Stimulated activated CD4-positive, alpha-beta T cell treated with anti-CD3 and anti-CD28 coated beads, Interleukin-4, amount 100 ng/mL, for 1 hour (primary cell): ENCODE results near the gene ZNF365.
A peak's percentile ranks its signal among the peaks of the same experiment; 100 is the strongest.
"Not testable (repeated sequence)": the region's sequence is repeated elsewhere in the genome, so short reads cannot be mapped to it uniquely, and the experiment has no call there.

ENCODE experiments used
- DNase-seq: peaks from one replicate; pipeline ENCODE4 v3.0.0-alpha.2; 2020

ZNF365 gene

GRCh38 chr10:62373995-62374861, at the start of gene ZNF365:
TSS of gene ZNF365 (plus strand) at chr10:62374369. CDS start at chr10:62376194, 1,825 bp downstream.
- DNase-seq = peak; percentile 50

GRCh38 chr10:62326176-62326575, 48.0 kb upstream of the ZNF365 start:
- DNase-seq = no peak

- DNase-seq = no peak
These were observed 46.3 kb upstream of the ZNF365 start for GRCh38 chr10:62327885-62328284.

- no peak for DNase-seq
These were observed 44.0 kb upstream of the ZNF365 start for GRCh38 chr10:62330213-62330612.

GRCh38 chr10:62332406-62332805, 41.8 kb upstream of the ZNF365 start:
- DNase-seq = no peak

- DNase-seq = no peak
These were observed 40.9 kb upstream of the ZNF365 start for GRCh38 chr10:62333135-62333889.

GRCh38 chr10:62333988-62334682, 40.0 kb upstream of the ZNF365 start:
- DNase-seq = no peak

GRCh38 chr10:62335326-62335725, 38.8 kb upstream of the ZNF365 start:
- DNase-seq = no peak

- DNase-seq = no peak
These were observed 37.8 kb upstream of the ZNF365 start for GRCh38 chr10:62336404-62336803.

GRCh38 chr10:62341419-62341818, 32.8 kb upstream of the ZNF365 start:
- no peak for DNase-seq

GRCh38 chr10:62343000-62343399, 31.2 kb upstream of the ZNF365 start:
- DNase-seq = no peak

GRCh38 chr10:62348029-62348428, 26.1 kb upstream of the ZNF365 start:
- no peak for DNase-seq

- DNase-seq = peak; percentile 33
These were observed 21.7 kb upstream of the ZNF365 start for GRCh38 chr10:62352356-62352970.

- no peak for DNase-seq
These were observed 19.3 kb upstream of the ZNF365 start for GRCh38 chr10:62354916-62355315.

GRCh38 chr10:62356447-62356846, 17.7 kb upstream of the ZNF365 start:
- no peak for DNase-seq

- DNase-seq = not testable (repeated sequence)
These were observed 16.0 kb upstream of the ZNF365 start for GRCh38 chr10:62358151-62358550.

GRCh38 chr10:62373639-62373994, 552 bp upstream of the ZNF365 start:
- no peak for DNase-seq

- no peak for DNase-seq
These were observed 917 bp downstream of the ZNF365 start for GRCh38 chr10:62374862-62375710.

- DNase-seq = no peak
These were observed 2.2 kb downstream of the ZNF365 start for GRCh38 chr10:62376071-62377025.

- DNase-seq = no peak
These were observed 2.9 kb downstream of the ZNF365 start for GRCh38 chr10:62377026-62377415.

- no peak for DNase-seq
These were observed 3.8 kb downstream of the ZNF365 start for GRCh38 chr10:62377966-62378365.
